ENCODE results near the gene SHROOM3.

SHROOM3 gene

DNA sequence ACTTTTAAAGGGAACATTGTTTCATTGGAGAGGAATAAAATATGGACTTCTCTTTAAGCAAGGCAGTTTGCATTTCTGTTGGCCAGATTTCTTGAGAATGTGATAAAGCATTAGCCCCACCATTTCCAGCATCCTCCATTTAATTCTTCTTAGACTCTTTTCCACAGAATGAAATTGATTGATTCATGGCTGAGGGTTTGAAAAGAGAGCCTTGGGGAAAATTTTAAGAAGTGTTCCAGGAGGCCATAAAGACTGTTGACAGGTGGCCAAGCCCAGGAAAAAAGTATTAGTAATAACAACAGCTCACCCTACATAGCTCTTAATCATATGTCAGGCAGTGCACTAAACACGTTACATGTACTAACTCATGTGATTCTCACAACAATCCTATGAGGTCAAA, 53.4 kb downstream of the SHROOM3 start:
- no peak for ATAC-seq
- TF ChIP-seq CSDC2 (CRISPR knock-in tag; IDR thresholded peaks at IDR 0.05) (no peak), ZNF70 (CRISPR knock-in tag; IDR thresholded peaks at IDR 0.05) (no peak), SNAI2 (CRISPR knock-in tag; IDR thresholded peaks at IDR 0.05) (no peak), TOX (CRISPR knock-in tag; IDR thresholded peaks at IDR 0.05; ENCODE audit: borderline replicate concordance) (no peak), ZC3H10 (CRISPR knock-in tag; IDR thresholded peaks at IDR 0.05) (no peak), ESRRG (CRISPR knock-in tag; IDR thresholded peaks at IDR 0.05) (no peak), OSR1 (CRISPR knock-in tag; IDR thresholded peaks at IDR 0.05) (no peak), RARB (CRISPR knock-in tag; IDR thresholded peaks at IDR 0.05) (no peak), ARNTL (CRISPR knock-in tag; IDR thresholded peaks at IDR 0.05; ENCODE audit: borderline replicate concordance, low read depth) (no peak), ZNF565 (CRISPR knock-in tag; conservative IDR thresholded peaks at IDR 0.05; ENCODE audit: low read depth) (no peak), ZFP3 (CRISPR knock-in tag; IDR thresholded peaks at IDR 0.05) (no peak), ZFP30 (CRISPR knock-in tag; IDR thresholded peaks at IDR 0.05) (no peak), BACH2 (CRISPR knock-in tag; IDR thresholded peaks at IDR 0.05; ENCODE audit: borderline replicate concordance) (no peak)
- TF ChIP-seq, protein P1, sequence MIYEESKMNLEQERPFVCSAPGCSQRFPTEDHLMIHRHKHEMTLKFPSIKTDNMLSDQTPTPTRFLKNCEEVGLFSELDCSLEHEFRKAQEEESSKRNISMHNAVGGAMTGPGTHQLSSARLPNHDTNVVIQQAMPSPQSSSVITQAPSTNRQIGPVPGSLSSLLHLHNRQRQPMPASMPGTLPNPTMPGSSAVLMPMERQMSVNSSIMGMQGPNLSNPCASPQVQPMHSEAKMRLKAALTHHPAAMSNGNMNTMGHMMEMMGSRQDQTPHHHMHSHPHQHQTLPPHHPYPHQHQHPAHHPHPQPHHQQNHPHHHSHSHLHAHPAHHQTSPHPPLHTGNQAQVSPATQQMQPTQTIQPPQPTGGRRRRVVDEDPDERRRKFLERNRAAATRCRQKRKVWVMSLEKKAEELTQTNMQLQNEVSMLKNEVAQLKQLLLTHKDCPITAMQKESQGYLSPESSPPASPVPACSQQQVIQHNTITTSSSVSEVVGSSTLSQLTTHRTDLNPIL (CRISPR knock-in tag; IDR thresholded peaks at IDR 0.05; ENCODE audit: low read depth), result no peak
- TF ChIP-seq, protein P2, sequence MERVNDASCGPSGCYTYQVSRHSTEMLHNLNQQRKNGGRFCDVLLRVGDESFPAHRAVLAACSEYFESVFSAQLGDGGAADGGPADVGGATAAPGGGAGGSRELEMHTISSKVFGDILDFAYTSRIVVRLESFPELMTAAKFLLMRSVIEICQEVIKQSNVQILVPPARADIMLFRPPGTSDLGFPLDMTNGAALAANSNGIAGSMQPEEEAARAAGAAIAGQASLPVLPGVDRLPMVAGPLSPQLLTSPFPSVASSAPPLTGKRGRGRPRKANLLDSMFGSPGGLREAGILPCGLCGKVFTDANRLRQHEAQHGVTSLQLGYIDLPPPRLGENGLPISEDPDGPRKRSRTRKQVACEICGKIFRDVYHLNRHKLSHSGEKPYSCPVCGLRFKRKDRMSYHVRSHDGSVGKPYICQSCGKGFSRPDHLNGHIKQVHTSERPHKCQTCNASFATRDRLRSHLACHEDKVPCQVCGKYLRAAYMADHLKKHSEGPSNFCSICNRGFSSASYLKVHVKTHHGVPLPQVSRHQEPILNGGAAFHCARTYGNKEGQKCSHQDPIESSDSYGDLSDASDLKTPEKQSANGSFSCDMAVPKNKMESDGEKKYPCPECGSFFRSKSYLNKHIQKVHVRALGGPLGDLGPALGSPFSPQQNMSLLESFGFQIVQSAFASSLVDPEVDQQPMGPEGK (CRISPR knock-in tag; IDR thresholded peaks at IDR 0.05; ENCODE audit: borderline replicate concordance), result no peak
- TF ChIP-seq, protein P3, sequence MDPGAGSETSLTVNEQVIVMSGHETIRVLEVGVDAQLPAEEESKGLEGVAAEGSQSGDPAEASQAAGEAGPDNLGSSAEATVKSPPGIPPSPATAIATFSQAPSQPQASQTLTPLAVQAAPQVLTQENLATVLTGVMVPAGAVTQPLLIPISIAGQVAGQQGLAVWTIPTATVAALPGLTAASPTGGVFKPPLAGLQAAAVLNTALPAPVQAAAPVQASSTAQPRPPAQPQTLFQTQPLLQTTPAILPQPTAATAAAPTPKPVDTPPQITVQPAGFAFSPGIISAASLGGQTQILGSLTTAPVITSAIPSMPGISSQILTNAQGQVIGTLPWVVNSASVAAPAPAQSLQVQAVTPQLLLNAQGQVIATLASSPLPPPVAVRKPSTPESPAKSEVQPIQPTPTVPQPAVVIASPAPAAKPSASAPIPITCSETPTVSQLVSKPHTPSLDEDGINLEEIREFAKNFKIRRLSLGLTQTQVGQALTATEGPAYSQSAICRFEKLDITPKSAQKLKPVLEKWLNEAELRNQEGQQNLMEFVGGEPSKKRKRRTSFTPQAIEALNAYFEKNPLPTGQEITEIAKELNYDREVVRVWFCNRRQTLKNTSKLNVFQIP (CRISPR knock-in tag; IDR thresholded peaks at IDR 0.05; ENCODE audit: borderline replicate concordance, low read depth), result no peak
- TF ChIP-seq, protein P4, sequence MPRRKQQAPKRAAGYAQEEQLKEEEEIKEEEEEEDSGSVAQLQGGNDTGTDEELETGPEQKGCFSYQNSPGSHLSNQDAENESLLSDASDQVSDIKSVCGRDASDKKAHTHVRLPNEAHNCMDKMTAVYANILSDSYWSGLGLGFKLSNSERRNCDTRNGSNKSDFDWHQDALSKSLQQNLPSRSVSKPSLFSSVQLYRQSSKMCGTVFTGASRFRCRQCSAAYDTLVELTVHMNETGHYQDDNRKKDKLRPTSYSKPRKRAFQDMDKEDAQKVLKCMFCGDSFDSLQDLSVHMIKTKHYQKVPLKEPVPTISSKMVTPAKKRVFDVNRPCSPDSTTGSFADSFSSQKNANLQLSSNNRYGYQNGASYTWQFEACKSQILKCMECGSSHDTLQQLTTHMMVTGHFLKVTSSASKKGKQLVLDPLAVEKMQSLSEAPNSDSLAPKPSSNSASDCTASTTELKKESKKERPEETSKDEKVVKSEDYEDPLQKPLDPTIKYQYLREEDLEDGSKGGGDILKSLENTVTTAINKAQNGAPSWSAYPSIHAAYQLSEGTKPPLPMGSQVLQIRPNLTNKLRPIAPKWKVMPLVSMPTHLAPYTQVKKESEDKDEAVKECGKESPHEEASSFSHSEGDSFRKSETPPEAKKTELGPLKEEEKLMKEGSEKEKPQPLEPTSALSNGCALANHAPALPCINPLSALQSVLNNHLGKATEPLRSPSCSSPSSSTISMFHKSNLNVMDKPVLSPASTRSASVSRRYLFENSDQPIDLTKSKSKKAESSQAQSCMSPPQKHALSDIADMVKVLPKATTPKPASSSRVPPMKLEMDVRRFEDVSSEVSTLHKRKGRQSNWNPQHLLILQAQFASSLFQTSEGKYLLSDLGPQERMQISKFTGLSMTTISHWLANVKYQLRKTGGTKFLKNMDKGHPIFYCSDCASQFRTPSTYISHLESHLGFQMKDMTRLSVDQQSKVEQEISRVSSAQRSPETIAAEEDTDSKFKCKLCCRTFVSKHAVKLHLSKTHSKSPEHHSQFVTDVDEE (CRISPR knock-in tag; IDR thresholded peaks at IDR 0.05), result no peak

DNA sequence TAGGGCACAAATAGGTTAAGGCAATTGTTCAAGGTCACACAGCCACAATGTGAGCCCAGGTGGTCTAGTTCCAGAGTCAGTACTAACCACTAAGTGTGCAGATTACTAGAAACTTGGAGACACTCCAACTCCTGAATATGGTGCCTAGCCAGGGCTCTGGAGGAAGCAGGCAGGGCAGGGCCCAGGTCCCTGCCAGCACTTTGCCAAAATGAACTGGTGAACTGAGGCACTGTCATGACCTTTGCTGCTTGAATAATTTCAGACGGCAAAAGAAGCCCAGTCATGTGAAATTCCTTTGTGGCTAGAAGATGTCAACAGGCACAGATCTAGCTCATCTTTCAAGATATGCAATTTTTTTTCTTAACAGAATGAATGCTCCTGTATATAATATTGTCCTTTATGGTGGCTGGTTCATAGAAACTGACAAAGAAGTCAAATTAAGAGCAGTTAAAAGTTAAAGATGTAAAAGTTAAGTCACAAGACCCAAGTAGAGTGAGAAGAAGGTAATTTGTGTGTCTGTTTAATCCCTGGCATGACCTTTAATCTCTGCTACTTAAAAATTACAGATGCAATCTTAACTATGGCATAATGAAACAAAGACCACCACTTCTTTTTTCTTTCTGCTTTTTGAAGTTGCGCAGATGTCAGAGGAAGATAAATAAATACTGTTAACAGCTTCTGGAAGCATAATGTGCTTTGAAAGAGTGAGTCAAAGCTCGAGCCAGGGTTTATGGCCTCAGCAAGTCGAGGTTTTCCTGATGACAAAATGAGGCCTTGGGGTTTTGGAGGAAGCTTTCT, 54.1 kb downstream of the SHROOM3 start:
- TF ChIP-seq SNAI2 (CRISPR knock-in tag; IDR thresholded peaks at IDR 0.05) (no peak), CSDC2 (CRISPR knock-in tag; IDR thresholded peaks at IDR 0.05) (no peak), ARNTL (CRISPR knock-in tag; IDR thresholded peaks at IDR 0.05; ENCODE audit: borderline replicate concordance, low read depth) (no peak), ISL1 (CRISPR knock-in tag; IDR thresholded peaks at IDR 0.05) (no peak), ZC3H10 (CRISPR knock-in tag; IDR thresholded peaks at IDR 0.05) (no peak), RARB (CRISPR knock-in tag; IDR thresholded peaks at IDR 0.05) (no peak), TOX (CRISPR knock-in tag; IDR thresholded peaks at IDR 0.05; ENCODE audit: borderline replicate concordance) (no peak), ZFP3 (CRISPR knock-in tag; IDR thresholded peaks at IDR 0.05) (no peak), OSR1 (CRISPR knock-in tag; IDR thresholded peaks at IDR 0.05) (no peak), ZNF8 (CRISPR knock-in tag; IDR thresholded peaks at IDR 0.05) (no peak), ESRRG (CRISPR knock-in tag; IDR thresholded peaks at IDR 0.05) (no peak)
- TF ChIP-seq, protein P4 (CRISPR knock-in tag; IDR thresholded peaks at IDR 0.05), result no peak
- TF ChIP-seq, protein P5, sequence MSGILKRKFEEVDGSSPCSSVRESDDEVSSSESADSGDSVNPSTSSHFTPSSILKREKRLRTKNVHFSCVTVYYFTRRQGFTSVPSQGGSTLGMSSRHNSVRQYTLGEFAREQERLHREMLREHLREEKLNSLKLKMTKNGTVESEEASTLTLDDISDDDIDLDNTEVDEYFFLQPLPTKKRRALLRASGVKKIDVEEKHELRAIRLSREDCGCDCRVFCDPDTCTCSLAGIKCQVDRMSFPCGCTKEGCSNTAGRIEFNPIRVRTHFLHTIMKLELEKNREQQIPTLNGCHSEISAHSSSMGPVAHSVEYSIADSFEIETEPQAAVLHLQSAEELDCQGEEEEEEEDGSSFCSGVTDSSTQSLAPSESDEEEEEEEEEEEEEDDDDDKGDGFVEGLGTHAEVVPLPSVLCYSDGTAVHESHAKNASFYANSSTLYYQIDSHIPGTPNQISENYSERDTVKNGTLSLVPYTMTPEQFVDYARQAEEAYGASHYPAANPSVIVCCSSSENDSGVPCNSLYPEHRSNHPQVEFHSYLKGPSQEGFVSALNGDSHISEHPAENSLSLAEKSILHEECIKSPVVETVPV (CRISPR knock-in tag; IDR thresholded peaks at IDR 0.05), result no peak
- TF ChIP-seq, protein P3 (CRISPR knock-in tag; IDR thresholded peaks at IDR 0.05; ENCODE audit: borderline replicate concordance, low read depth), result no peak
- TF ChIP-seq, protein P2 (CRISPR knock-in tag; IDR thresholded peaks at IDR 0.05; ENCODE audit: borderline replicate concordance), result no peak
- ATAC-seq, result no peak
